Measurements from ENCODE around the gene CIRBP. TPM values are rescaled to one million over a fixed set of nuclear protein-coding genes. Genes with fewer than 3 reads are reported as not detected.

CIRBP gene
- polyA plus RNA-seq, 1 of the 3 experiments (the other 2 are of a cell fraction) = 762 TPM

GRCh38 chr19:1241417-1242095, 27.6 kb upstream of the CIRBP start, which contains the start of gene ATP5F1D:
ATP5F1D (plus strand) TSS chr19:1241751; CDS start chr19:1241851, 100 bp downstream.
- Histone ChIP-seq H3K27me3 (ENCODE audit: insufficient read depth) (no peaks in the 10 kb centered on the region), H3K4me1 (ENCODE audit: control insufficient read depth in 1 of 2, insufficient read depth in 2 of 2, low read depth in 1 of 2, low read length in 1 of 2) (peaks cover 22 to 51% of the 10 kb centered on the region in 2 experiments; a peak in 3 of 4 replicates), H3K9me2 (no peaks in the 10 kb centered on the region), H3K4me2 (peak within 1 kb of the TSS; percentile 99), H3K36me3 (replicated peaks in 1 of 2; ENCODE audit: control insufficient read depth in 1 of 2, insufficient read depth in 2 of 2, low read length in 1 of 2) (no peaks in the 10 kb centered on the region), H3K9me3 (no peaks in the 10 kb centered on the region), H3K9ac (peak within 1 kb of the TSS; percentile 88), H3K79me2 (ENCODE audit: insufficient read depth) (peaks cover 32% of the 10 kb centered on the region), H2AFZ (ENCODE audit: low read depth) (peak within 1 kb of the TSS; percentile 80; the same call in 1 of the 2 replicates), H3K4me3 (ENCODE audit: low read depth in 2 of 2, low read length in 1 of 2) (peak within 1 kb of the TSS; percentile 85 to 91), H3K27ac (ENCODE audit: low read depth in 2 of 2, low read length in 1 of 2) (peak within 1 kb of the TSS; percentile 55 to 83), H3F3A (replicated peaks; ENCODE audit: insufficient read depth) (peaks cover 46% of the 10 kb centered on the region), H4K20me1 (ENCODE audit: insufficient read depth) (peaks cover 6% of the 10 kb centered on the region; the same call in 1 of the 2 replicates)
- 8% methylated on average over 13 of the region's 79 CpGs for WGBS (ENCODE audit: low lambda C conversion rate)
- peak; percentile 93 for DNase-seq
- POLR2A ChIA-PET = interaction anchor here (0.9 to 4.3 kb wide), 4 partner anchors 12 to 216 kb away, joined by 3 to 49 read pairs (median 5); partner anchors contain the start of gene CIRBP
- no peak for TF ChIP-seq CTCF (IDR thresholded peaks at IDR 0.05)
- TF ChIP-seq GATA2 (CRISPR knock-in tag; IDR thresholded peaks at IDR 0.05) = no peak
- 0 out of 2 replicates have a peak, but pooled peaks have one; percentile 21 for TF ChIP-seq SIN3A (IDR thresholded peaks at IDR 0.05; ENCODE audit: borderline replicate concordance, low read depth, low read length)
- TF ChIP-seq FOSL2 (IDR thresholded peaks at IDR 0.05; ENCODE audit: borderline replicate concordance, low read depth) = no peak
- TF ChIP-seq GABPA (IDR thresholded peaks at IDR 0.05; ENCODE audit: low read depth) = peak; percentile 35; the same call in 1 of the 2 replicates
- no peak for TF ChIP-seq TEAD4 (IDR thresholded peaks at IDR 0.05; ENCODE audit: borderline replicate concordance, insufficient read depth)
- peak; percentile 7; the same call in 1 of the 2 replicates for TF ChIP-seq POLR2AphosphoS5 (IDR thresholded peaks at IDR 0.05; ENCODE audit: low read depth, low read length)
- TF ChIP-seq ELF1 (IDR thresholded peaks at IDR 0.05) = peak; percentile 57
- TF ChIP-seq, protein P1, sequence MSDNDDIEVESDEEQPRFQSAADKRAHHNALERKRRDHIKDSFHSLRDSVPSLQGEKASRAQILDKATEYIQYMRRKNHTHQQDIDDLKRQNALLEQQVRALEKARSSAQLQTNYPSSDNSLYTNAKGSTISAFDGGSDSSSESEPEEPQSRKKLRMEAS (IDR thresholded peaks at IDR 0.05; ENCODE audit: low read depth) = no peak; the same call in 1 of the 2 replicates
- TF ChIP-seq CHD2 (IDR thresholded peaks at IDR 0.05; ENCODE audit: low read length, partially characterized antibody) = peak; percentile 91
- TF ChIP-seq REST (IDR thresholded peaks at IDR 0.05; ENCODE audit: low read depth, low read length) = no peak
- 0 out of 2 replicates have a peak, but pooled peaks have one; percentile 34 for TF ChIP-seq YY1 (IDR thresholded peaks at IDR 0.05; ENCODE audit: low read depth)
- TF ChIP-seq, protein P2, sequence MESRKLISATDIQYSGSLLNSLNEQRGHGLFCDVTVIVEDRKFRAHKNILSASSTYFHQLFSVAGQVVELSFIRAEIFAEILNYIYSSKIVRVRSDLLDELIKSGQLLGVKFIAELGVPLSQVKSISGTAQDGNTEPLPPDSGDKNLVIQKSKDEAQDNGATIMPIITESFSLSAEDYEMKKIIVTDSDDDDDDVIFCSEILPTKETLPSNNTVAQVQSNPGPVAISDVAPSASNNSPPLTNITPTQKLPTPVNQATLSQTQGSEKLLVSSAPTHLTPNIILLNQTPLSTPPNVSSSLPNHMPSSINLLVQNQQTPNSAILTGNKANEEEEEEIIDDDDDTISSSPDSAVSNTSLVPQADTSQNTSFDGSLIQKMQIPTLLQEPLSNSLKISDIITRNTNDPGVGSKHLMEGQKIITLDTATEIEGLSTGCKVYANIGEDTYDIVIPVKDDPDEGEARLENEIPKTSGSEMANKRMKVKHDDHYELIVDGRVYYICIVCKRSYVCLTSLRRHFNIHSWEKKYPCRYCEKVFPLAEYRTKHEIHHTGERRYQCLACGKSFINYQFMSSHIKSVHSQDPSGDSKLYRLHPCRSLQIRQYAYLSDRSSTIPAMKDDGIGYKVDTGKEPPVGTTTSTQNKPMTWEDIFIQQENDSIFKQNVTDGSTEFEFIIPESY (IDR thresholded peaks at IDR 0.05; ENCODE audit: borderline replicate concordance, low read depth) = no peak
- TF ChIP-seq NRF1 (IDR thresholded peaks at IDR 0.05; ENCODE audit: low read depth, low read length) = peak; percentile 68
- TF ChIP-seq JUND (IDR thresholded peaks at IDR 0.05) = no peak
- TF ChIP-seq IRF3 (IDR thresholded peaks at IDR 0.05; ENCODE audit: low read depth, low read length) = no peak
- peak; percentile 4; the same call in 1 of the 2 replicates for TF ChIP-seq TAF1 (IDR thresholded peaks at IDR 0.05; ENCODE audit: borderline replicate concordance, low read depth, low read length)
- no peak for TF ChIP-seq NFIC (IDR thresholded peaks at IDR 0.05; ENCODE audit: borderline replicate concordance)
- no peak for TF ChIP-seq RAD21 (IDR thresholded peaks at IDR 0.05; ENCODE audit: low read length)
- no peak for TF ChIP-seq USF1 (IDR thresholded peaks at IDR 0.05; ENCODE audit: borderline replicate concordance, low read depth)
- TF ChIP-seq MXI1 (IDR thresholded peaks at IDR 0.05; ENCODE audit: low read depth, low read length) = peak; percentile 78; the same call in 1 of the 2 replicates
- TF ChIP-seq RFX5 (IDR thresholded peaks at IDR 0.05; ENCODE audit: low read length) = no peak
- CTCF ChIA-PET = interaction anchor here (1.0 to 9.7 kb wide), 15 partner anchors 16 to 386 kb away, joined by 3 to 594 read pairs (median 5); partner anchors contain the start of gene CIRBP
